Calu3 (cell line): ENCODE measurements around the gene RGSL1. TPM values are rescaled to one million over a fixed set of nuclear protein-coding genes. Genes with fewer than 3 reads are reported as not detected.

ENCODE experiments used
- BruUV-seq: library from RNA; stranded (reverse); fragments of 400-500 nt; replicated peaks from 2 replicates; lab custom pipeline; 2021; lab: Mats Ljungman, UMichigan
- CTCF ChIA-PET: fragments of 300-600 bp; sonication (Branson Sonifier 250); formaldehyde crosslinking; loops from one replicate; lab custom pipeline; 2022; ENCODE audit warnings: antibody characterized with exemption; lab: Charles Lee
- DNase-seq: peaks from one replicate; pipeline ENCODE4 v3.0.0; 2022
- H3K27ac Mint-ChIP-seq: one replicate; pipeline ENCODE4 v1.8.0; 2022; ENCODE audit warnings: mixed read lengths; ENCODE audit not compliant: unreplicated experiment
- H3K27me3 Mint-ChIP-seq: one replicate; pipeline ENCODE4 v1.8.0; 2022; ENCODE audit warnings: mixed read lengths; ENCODE audit not compliant: unreplicated experiment
- H3K36me3 Mint-ChIP-seq: one replicate; pipeline ENCODE4 v1.8.0; 2022; ENCODE audit warnings: mild to moderate bottlenecking, moderate library complexity, mixed read lengths; ENCODE audit not compliant: insufficient read depth, unreplicated experiment
- H3K4me1 Mint-ChIP-seq: one replicate; pipeline ENCODE4 v1.8.0; 2022; ENCODE audit warnings: mild to moderate bottlenecking, low read depth, mixed read lengths; ENCODE audit not compliant: unreplicated experiment
- H3K4me3 Mint-ChIP-seq: one replicate; pipeline ENCODE4 v1.8.0; 2022; ENCODE audit warnings: mild to moderate bottlenecking, low read depth, moderate library complexity, mixed read lengths; ENCODE audit not compliant: unreplicated experiment
- H3K9me3 Mint-ChIP-seq: one replicate; pipeline ENCODE4 v1.8.0; 2022; ENCODE audit warnings: low read depth, mixed read lengths; ENCODE audit not compliant: unreplicated experiment
- CTCF ChIP-seq: fragments of 200-600 bp; IDR thresholded peaks from one replicate; pipeline ENCODE4 v1.8.0; 2022; ENCODE audit warnings: antibody characterized with exemption; ENCODE audit not compliant: unreplicated experiment
- intact Hi-C: fragments of 100-400 bp; cut with micrococcal nuclease; formaldehyde crosslinking; loops from one replicate; pipeline ENCODE4 v1.10.0; 2022; ENCODE audit not compliant: unreplicated experiment
- total RNA-seq: library from RNA; stranded (reverse); gene quantifications from 2 replicates; pipeline ENCODE4 v1.2.3, GENCODE V29; 2022

Gene RGSL1
- total RNA-seq, 1 experiment from 2014 or later: not detected

GRCh38 chr1:182410620-182411273, 39.2 kb upstream of the RGSL1 start:
- no peak for TF ChIP-seq CTCF
- no peaks in the 10 kb centered on the region for H3K9me3 Mint-ChIP-seq
- CTCF ChIA-PET: interaction anchor here (0.6 kb wide), 1 partner anchor 584 kb away, joined by 5 read pairs; no protein-coding TSS in a partner anchor
- H3K4me3 Mint-ChIP-seq: no peak overlapping the region
- no peak for DNase-seq
- H3K36me3 Mint-ChIP-seq: no peaks in the 10 kb centered on the region
- H3K27ac Mint-ChIP-seq: no peak overlapping the region
- H3K4me1 Mint-ChIP-seq: no peaks in the 10 kb centered on the region
- H3K27me3 Mint-ChIP-seq: peaks cover 44% of the 10 kb centered on the region
- no TSS peak for BruUV-seq
- intact Hi-C loops: no loop called here

GRCh38 chr1:182413486-182413885, 36.5 kb upstream of the RGSL1 start:
- peaks cover 52% of the 10 kb centered on the region for H3K27me3 Mint-ChIP-seq
- no TSS peak for BruUV-seq
- no peak overlapping the region for H3K27ac Mint-ChIP-seq
- CTCF ChIA-PET: no interaction called here
- intact Hi-C loops: no loop called here
- no peaks in the 10 kb centered on the region for H3K36me3 Mint-ChIP-seq
- no peaks in the 10 kb centered on the region for H3K9me3 Mint-ChIP-seq
- H3K4me1 Mint-ChIP-seq: no peaks in the 10 kb centered on the region
- no peak for DNase-seq
- no peak for TF ChIP-seq CTCF
- H3K4me3 Mint-ChIP-seq: no peak overlapping the region

- H3K4me3 Mint-ChIP-seq: no peak overlapping the region
- intact Hi-C loops: no loop called here
- no peaks in the 10 kb centered on the region for H3K9me3 Mint-ChIP-seq
- no peaks in the 10 kb centered on the region for H3K4me1 Mint-ChIP-seq
- no peaks in the 10 kb centered on the region for H3K36me3 Mint-ChIP-seq
- DNase-seq: no peak
- no peak for TF ChIP-seq CTCF
- no TSS peak for BruUV-seq
- H3K27ac Mint-ChIP-seq: no peak overlapping the region
- CTCF ChIA-PET: interaction anchor here (0.9 kb wide), 1 partner anchor 327 kb away, joined by 4 read pairs; no protein-coding TSS in a partner anchor
- peaks cover 57% of the 10 kb centered on the region for H3K27me3 Mint-ChIP-seq
These were observed 36.0 kb upstream of the RGSL1 start for GRCh38 chr1:182413969-182414368.

GRCh38 chr1:182415789-182416188, 34.2 kb upstream of the RGSL1 start:
- no peaks in the 10 kb centered on the region for H3K4me1 Mint-ChIP-seq
- H3K27ac Mint-ChIP-seq: no peak overlapping the region
- H3K36me3 Mint-ChIP-seq: no peaks in the 10 kb centered on the region
- no TSS peak for BruUV-seq
- peaks cover 67% of the 10 kb centered on the region for H3K27me3 Mint-ChIP-seq
- no peak overlapping the region for H3K4me3 Mint-ChIP-seq
- no peak for TF ChIP-seq CTCF
- no peaks in the 10 kb centered on the region for H3K9me3 Mint-ChIP-seq
- no peak for DNase-seq
- CTCF ChIA-PET: no interaction called here
- intact Hi-C loops: no loop called here
